HG03060 (cell line): ENCODE results near the gene SLC35B3.
"Not testable (repeated sequence)": the region's sequence is repeated elsewhere in the genome, so short reads cannot be mapped to it uniquely, and the experiment has no call there.

ENCODE experiments used
- ATAC-seq: cut with Tn5 transposase; IDR thresholded peaks from one replicate; pipeline ENCODE4 v1.9.1; 2021; ENCODE audit warnings: low read depth, moderate number of reproducible peaks; ENCODE audit not compliant: unreplicated experiment

Gene SLC35B3

DNA sequence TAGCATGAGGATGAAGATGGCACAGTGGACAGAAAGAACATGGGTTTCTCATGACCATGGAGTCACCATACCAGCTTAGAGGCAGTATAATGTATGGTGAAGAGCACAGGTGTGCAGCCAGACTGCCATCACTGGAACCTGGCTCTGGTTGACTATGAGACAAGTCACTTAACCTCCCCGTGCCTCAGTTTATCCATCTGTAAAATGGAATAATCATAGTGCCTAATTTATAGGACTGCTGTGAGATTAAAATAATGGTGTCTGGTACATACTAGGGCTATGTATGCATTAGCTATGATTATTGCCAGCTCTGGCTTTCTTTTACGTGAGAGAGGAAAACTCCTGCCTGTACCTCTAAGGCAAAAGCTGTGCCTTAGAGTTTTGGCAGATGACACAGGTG is 19.4 kb downstream of the SLC35B3 start:
- no peak for ATAC-seq

DNA sequence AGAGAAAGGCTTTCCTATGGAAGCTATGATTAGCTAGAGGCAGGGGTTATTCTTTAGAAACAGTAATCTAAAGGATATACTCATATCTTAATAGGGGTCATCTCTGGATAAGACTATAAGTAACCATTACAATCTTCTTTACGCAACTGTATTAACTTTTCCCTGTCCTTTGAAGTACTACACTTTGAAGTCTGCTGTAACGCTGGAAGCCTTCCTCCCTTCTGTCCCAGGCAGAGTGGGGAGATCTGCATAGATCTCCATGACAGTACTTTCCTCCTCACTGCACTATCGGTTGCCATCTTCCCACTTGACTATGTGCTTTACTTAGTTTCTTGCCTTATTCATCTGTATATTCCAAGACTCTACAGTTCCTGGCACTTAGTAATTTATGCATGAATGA is 20.1 kb downstream of the SLC35B3 start:
- no peak for ATAC-seq

DNA sequence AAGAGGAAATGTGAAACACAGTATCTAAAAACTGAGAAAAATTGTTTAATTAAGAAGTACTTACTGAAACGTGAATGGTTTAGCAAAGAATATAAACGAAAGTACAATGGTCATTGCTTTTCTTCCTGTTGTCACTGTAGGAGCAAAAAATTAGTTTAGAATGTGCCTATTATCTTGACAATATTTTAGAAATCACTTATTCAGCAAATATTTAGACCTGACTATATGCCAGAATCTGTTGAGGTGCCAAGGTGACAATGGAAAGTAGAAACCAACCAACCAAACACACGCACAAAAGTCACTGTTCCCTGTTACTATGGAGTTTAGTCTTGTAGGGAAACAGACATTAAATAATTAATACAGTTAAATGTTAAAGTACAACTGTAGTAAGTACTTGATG is 20.5 kb downstream of the SLC35B3 start:
- ATAC-seq = no peak

DNA sequence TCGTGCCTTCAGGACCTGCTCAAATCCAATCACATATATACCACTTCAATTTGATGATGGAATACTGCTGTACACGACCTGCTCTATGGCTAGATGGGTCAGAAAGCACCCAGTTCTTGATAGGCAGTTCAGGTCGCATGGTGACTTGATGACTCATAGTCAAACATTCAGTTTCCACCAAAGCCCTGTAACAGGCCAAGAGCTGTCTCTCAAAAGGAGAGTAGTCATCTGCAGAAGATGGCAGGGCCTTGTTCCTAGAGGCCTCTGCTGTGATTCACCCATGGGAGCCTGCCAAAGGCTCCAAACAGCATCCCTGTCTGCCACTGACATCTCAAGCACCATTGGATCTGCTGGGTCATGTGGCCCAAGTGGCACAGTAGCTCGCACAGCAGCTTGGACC is 29.4 kb downstream of the SLC35B3 start:
- not testable (repeated sequence) for ATAC-seq

DNA sequence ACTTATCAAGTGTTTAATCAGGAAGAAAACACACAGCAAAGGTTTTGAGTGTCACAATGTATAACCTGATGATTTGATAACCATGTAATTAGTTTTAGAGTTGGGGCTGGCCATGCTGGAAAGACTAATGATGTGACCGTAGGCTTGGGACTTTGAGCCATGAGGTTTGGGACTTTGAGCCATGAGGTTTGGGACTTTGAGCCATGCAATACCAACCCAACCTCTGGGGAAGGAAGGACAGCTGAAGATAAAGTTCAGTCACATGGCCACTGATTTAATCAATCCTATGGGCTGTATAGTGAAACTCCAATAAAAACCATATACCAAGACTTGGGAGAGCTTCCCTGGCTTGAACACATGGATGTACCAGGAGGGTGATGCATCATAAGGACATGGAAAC is 32.8 kb downstream of the SLC35B3 start:
- no peak for ATAC-seq

DNA sequence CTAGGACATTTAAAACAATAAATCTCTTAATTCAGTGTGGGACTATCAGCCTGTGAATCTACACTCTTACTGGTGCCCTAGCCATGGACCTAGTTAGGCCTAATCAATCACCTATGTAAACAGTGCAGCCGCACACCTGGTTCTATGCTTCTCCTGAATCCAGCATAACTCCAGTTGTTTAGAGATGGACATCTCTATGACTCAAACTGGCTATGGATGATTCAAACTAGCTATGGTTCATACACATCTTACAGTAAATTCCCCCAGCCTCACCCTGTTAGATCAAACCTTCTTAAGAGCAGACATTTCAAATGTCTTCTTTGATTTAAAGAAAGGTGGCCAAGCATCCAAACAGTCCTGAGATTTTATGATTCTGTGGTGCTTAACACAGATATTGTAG is 34.7 kb downstream of the SLC35B3 start:
- ATAC-seq = no peak

DNA sequence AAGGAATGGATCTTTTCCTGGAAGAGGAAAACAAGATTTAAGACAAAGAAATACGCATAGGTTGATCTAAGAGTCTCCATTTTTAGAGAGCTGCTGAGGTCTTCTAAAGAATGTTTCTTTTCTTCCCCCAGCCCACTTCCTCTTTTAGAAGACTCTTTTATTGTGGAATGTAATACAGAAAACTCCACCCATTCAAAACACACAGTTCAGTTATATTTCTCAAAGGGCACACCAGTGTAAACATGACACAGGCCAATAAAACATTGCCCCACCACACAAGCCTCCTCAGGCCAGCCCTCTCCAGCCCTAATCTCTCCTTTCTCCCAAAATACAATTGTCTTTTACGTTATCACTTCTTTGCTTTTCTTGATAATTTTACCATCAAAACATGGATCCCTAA is 42.8 kb downstream of the SLC35B3 start:
- no peak for ATAC-seq

DNA sequence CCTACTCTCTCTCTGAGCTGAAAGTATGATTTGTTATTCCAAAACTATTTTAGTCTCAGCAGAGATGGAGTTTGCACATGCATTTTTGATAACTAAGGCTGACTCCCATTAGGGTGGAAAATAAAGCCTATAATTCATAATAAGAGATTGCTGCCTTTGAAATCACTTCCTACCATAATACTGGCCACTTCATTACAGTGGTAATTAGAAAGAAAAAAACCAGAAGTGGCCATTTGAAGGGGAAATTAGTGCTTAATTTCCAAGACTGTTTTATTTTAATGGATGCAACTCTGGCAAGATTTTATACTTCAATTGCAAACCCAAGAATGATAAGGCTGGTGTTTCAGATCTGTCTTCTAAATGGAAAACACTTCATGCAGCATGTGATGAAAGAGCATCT is 43.4 kb downstream of the SLC35B3 start:
- ATAC-seq = no peak

DNA sequence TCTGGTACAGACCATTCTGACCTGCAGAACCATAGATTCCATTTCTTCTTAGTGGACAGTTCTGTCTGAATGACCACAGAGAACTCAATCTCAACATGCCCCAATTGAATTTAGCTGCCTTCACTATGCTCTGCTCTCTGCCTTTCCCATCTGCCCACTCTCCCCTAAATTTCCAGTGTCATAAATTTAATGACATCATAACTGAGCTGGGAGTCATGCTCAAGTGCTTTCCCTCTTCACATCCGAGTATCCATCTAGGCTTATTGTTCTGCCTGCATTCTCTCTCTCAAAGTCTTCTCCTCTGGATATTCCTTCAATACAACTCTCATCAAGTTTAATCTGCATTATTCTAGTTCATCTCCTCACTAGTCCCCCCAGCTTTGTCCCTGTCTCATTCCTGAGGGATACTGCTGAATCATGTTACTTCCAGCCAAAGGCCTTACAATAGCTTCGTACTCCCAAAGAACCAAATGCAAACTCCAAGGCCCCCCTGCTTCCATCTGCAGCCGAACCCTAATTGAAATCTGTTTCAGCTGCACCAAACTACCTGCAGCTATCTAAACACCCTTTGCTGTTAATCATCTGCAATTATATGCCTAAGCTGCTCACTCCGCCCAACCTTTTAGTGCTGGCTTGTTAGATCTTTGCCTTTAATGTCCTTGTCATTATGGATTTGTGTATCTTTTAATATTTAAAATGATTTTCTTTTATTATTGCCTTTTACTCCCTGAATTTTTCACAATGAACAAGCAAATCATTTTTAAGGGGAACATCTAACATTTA is 46.1 kb downstream of the SLC35B3 start:
- no peak for ATAC-seq

DNA sequence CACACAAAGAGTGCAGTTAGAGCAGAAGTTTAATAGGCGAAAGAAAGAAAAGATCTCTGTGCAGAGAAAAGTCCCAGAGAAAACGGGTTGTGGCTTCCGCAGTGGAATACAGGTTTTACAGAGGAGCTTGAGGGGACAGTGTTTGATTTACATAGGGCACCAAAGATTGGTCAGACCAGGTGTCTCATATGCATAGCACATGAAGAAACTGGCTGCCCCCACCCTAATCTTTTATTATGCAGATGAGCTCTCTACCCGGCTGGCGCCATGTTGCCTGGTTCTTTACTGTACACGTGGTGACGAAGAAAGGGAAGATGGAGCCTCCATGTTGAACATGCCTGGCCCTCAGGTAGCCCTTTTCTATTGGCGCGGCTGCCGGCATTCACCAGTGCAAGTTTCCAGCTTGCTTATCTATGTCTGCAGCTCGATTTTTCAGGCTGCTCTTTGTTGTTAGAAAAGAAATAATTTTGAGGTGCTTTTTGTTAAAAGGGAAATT is 47.4 kb downstream of the SLC35B3 start:
- no peak for ATAC-seq

DNA sequence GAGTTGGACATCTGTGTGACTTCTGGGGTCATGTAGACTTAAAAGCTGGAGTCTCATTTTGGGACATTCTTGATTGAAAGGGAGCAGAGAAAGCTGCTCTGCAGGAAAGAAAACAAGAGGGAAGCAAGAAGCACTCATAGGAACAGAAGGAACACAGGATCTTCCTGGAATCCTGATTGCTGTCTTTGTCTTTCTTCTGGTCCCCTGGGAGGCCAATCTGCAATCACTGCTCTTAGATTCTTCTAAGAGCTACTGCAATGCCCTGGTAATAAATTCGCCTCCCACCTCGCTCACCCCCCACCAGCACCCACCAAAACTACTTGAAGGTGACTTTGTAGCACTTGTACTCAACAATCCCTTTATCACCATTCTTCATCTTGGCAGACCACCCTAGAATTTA is 51.8 kb downstream of the SLC35B3 start:
- ATAC-seq = no peak

DNA sequence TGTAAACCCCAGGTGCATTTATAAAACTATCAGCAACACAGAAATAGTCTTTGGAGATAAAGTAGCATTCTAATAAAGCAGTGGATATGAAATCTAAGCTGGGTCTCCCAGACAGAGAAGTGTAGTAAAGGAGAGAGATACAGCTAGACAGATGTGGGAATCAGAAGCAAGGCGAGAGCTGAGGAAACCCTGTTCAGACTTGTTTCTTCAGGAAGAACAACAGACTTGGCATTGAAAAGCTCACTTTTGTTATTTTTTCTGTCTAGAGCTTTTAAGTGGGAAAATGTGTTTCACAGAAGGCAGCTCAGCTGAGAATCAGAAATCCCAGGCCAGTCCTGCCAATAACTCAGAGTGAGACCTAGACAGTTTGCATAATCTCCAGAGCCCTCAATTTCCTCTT is 52.9 kb downstream of the SLC35B3 start:
- no peak for ATAC-seq

DNA sequence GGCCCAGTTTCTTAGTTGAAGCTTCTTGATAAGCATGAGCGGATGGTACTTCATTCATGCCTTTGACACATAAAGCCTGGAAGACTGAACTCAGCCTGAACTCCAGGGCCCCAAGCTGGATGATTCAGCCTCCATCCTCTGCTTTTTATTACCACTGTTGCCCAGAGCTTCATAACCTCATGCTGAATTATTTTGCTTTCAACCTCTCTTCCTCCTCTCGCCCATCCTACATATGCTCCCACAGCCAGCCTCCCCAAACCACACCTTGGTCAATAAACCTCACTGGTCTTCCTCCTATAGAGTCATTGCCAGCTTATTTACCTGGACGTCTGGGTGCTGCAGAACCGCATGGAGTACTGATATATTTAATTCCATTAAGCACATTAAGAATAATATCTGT is 59.4 kb downstream of the SLC35B3 start:
- no peak for ATAC-seq
